HepG2 (cell line): ENCODE measurements around the gene TIMM10. TPM values are rescaled to one million over a fixed set of nuclear protein-coding genes. Genes with fewer than 3 reads are reported as not detected.

Experiments used
- ATAC-seq: fragments of 200-7000 bp; cut with Tn5 transposase; 3 replicates; pipeline ENCODE4 v1.9.1; 2020; ENCODE audit warnings: mild to moderate bottlenecking, moderate library complexity
- BruUV-seq: library from RNA; stranded (reverse); fragments of 400-500 nt; replicated peaks from 2 replicates; lab custom pipeline; 2021; lab: Mats Ljungman, UMichigan
- CTCF ChIA-PET: fragments of 300-600 bp; formaldehyde crosslinking; extraction: SDS; loops from one replicate; lab custom pipeline; 2021; ENCODE audit warnings: low total read pairs, inconsistent platforms, low intra/inter-chr PET ratio; lab: Yijun Ruan, JAX
- POLR2A ChIA-PET: fragments of 350-600 bp; sonication (Branson Sonifier 250); formaldehyde crosslinking; loops from one replicate; lab custom pipeline; 2020; ENCODE audit warnings: antibody characterized with exemption, inconsistent platforms; lab: Yijun Ruan, JAX
- DNase-seq: peaks from one replicate; pipeline ENCODE4 v3.0.0-alpha.2; 2015; ENCODE audit warnings: low spot score
- FAIRE-seq: peaks from 3 replicates; lab custom pipeline; 2011; peaks lifted over from hg19 to GRCh38; lab: Jason Lieb, UNC
- H2AFZ ChIP-seq: one replicate; pipeline ENCODE4 v1.6.1; 2011; ENCODE audit warnings: low read length, inconsistent platforms
- H3K27ac ChIP-seq: fragments of 300-600 bp; 3 replicates; pipeline ENCODE4 v1.8.0; 2011; ENCODE audit warnings: mixed run types, mild to moderate bottlenecking, mixed read lengths, low read length, inconsistent platforms; ENCODE audit not compliant: insufficient read depth; ENCODE audit errors: extremely low read length
- H3K27me3 ChIP-seq, 2 experiments: fragments of 200-600 bp in 1 of 2; 2 replicates in 1 of 2; 3 replicates in 1 of 2; pipeline versions ENCODE4 v1.6.0 to v1.8.0; 2011; ENCODE audit warnings: low read length in 2 of 2, mild to moderate bottlenecking in 2 of 2, moderate library complexity in 2 of 2, inconsistent platforms in 1 of 2; ENCODE audit not compliant: insufficient read depth in 2 of 2, control insufficient read depth in 1 of 2
- H3K36me3 ChIP-seq, 2 experiments: fragments of 200-600 bp in 1 of 2; replicated peaks in 1 of 2; 2 replicates in 1 of 2; 3 replicates in 1 of 2; pipeline versions ENCODE4 v1.5.1 to v1.8.0; 2011; ENCODE audit warnings: low read length in 2 of 2, inconsistent platforms in 1 of 2; ENCODE audit not compliant: insufficient read depth in 2 of 2, control insufficient read depth in 1 of 2
- H3K4me1 ChIP-seq: 2 replicates; pipeline ENCODE4 v1.5.1; 2012; ENCODE audit warnings: low read length, inconsistent platforms; ENCODE audit not compliant: insufficient read depth
- H3K4me2 ChIP-seq: 2 replicates; pipeline ENCODE4 v1.6.0; 2011; ENCODE audit warnings: low read depth, low read length, inconsistent platforms
- H3K4me3 ChIP-seq, 3 experiments: fragments of 200-600 bp in 1 of 3; sonication (generic), shearing (Covaris generic) in 1 of 3; replicated peaks in 1 of 3; 2 replicates each; pipeline ENCODE4 v1.5.1; 2011 to 2016; ENCODE audit warnings: low read length in 3 of 3, inconsistent platforms in 2 of 3, low read depth in 2 of 3, mild to moderate bottlenecking in 2 of 3, control low read depth in 1 of 3, mixed read lengths in 1 of 3; ENCODE audit not compliant: insufficient read depth in 1 of 3
- H3K79me2 ChIP-seq: one replicate; pipeline ENCODE4 v1.6.1; 2011; ENCODE audit warnings: low read length, inconsistent platforms; ENCODE audit not compliant: insufficient read depth
- H3K9ac ChIP-seq: 2 replicates; pipeline ENCODE4 v1.6.0; 2011; ENCODE audit warnings: mild to moderate bottlenecking, low read depth, low read length, inconsistent platforms; ENCODE audit not compliant: insufficient read depth
- H3K9me3 ChIP-seq: 2 replicates; pipeline ENCODE4 v1.5.1; 2012; ENCODE audit warnings: mild to moderate bottlenecking, low read length
- H4K20me1 ChIP-seq: 2 replicates; pipeline ENCODE4 v1.6.0; 2011; ENCODE audit warnings: inconsistent platforms, mild to moderate bottlenecking, low read length, moderate library complexity; ENCODE audit not compliant: insufficient read depth
- AGO2 ChIP-seq: fragments of 200-400 bp; formaldehyde crosslinking; optimal IDR thresholded peaks from 2 replicates; pipeline ENCODE3; 2017; ENCODE audit warnings: mild to moderate bottlenecking, low read depth, low read length, moderate library complexity
- ATAD3A ChIP-seq: sonication (generic); formaldehyde crosslinking; IDR thresholded peaks from 2 replicates; pipeline ENCODE4 v1.4.0; 2020; ENCODE audit warnings: missing genetic modification reagents
- MYC ChIP-seq: sonication (generic); formaldehyde crosslinking; IDR thresholded peaks from 2 replicates; pipeline ENCODE4 v1.9.0; 2021; ENCODE audit warnings: missing genetic modification reagents, borderline replicate concordance
- POLR2G ChIP-seq: fragments of 200-400 bp; formaldehyde crosslinking; IDR thresholded peaks from 2 replicates; pipeline ENCODE4 v1.6.1; 2018; ENCODE audit warnings: mild to moderate bottlenecking, low read depth, low read length, moderate library complexity
- RBFOX2 ChIP-seq: fragments of 200-400 bp; formaldehyde crosslinking; IDR thresholded peaks from 2 replicates; pipeline ENCODE4 v1.6.1; 2017; ENCODE audit warnings: low read depth, mild to moderate bottlenecking, low read length
- RBM22 ChIP-seq: fragments of 200-400 bp; formaldehyde crosslinking; optimal IDR thresholded peaks from 2 replicates; pipeline ENCODE3; 2017; ENCODE audit warnings: mild to moderate bottlenecking, low read length, moderate library complexity
- SMC3 ChIP-seq: IDR thresholded peaks from 2 replicates; pipeline ENCODE4 v1.6.1; 2011; ENCODE audit warnings: low read length, improper control_type of control experiment
- ZBTB7B ChIP-seq: sonication (generic); formaldehyde crosslinking; IDR thresholded peaks from 2 replicates; pipeline ENCODE4 v1.4.0; 2020; ENCODE audit warnings: missing genetic modification reagents
- WGBS: methylation state at CpG from one replicate; pipeline ENCODE4 v1.1.6; 2017; ENCODE audit warnings: low lambda C conversion rate; 5-methylcytosine and 5-hydroxymethylcytosine counted together
- in situ Hi-C: cut with HindIII; loops from 2 replicates; pipeline ENCODE4 v1.10.0; 2017; ENCODE audit warnings: low pct_unique_long_range_greater_than_20kb; ENCODE audit not compliant: extremely low pct_ligation_motif_present
- intact Hi-C: fragments of 100-400 bp; cut with micrococcal nuclease; formaldehyde crosslinking; loops from one replicate; pipeline ENCODE4 v1.10.0; 2022; ENCODE audit not compliant: unreplicated experiment
- polyA plus RNA-seq, 8 experiments: library from polyadenylated mRNA; depleted of rRNA in 3 of 8; stranded (reverse) in 7 of 8; unstranded in 1 of 8; fragments of >200 nt; fragmentation: Illumina TruSeq in 4 of 8; extraction: Trizol in 4 of 8; gene quantifications; 2 replicates each; pipeline versions ENCODE4 v1.2.1 to v1.2.3, GENCODE V29; 2011 to 2016; ENCODE audit warnings: low read depth in 4 of 8, missing spikeins in 1 of 8, mixed read lengths in 1 of 8; ENCODE audit not compliant: insufficient read depth in 1 of 8
- total RNA-seq, 5 experiments: library from RNA; depleted of rRNA; stranded (reverse); fragments of >200 nt; fragmentation: Illumina TruSeq; extraction: Trizol; gene quantifications; 2 replicates each; pipeline ENCODE4 v1.2.3, GENCODE V29; 2016; ENCODE audit warnings: low read depth in 1 of 5

Gene TIMM10
- total and polyA plus RNA-seq, 2 of the 13 experiments (the other 11 are each of a cell fraction or from before 2014, with no cell fraction given) = 67.8 to 82.2 TPM

GRCh38 chr11:57482782-57483561, 47.6 kb downstream of the TIMM10 start:
- no TSS peak for BruUV-seq
- no peaks in the 10 kb centered on the region for H3K27me3 ChIP-seq
- no peaks in the 10 kb centered on the region for H4K20me1 ChIP-seq
- no peak overlapping the region for H3K4me3 ChIP-seq
- H3K36me3 ChIP-seq = peaks cover 23 to 44% of the 10 kb centered on the region in 2 experiments
- no peak for ATAC-seq
- no peak overlapping the region for H3K4me2 ChIP-seq
- H3K9me3 ChIP-seq = no peaks in the 10 kb centered on the region
- ChIA-PET CTCF (no interaction called here), POLR2A (interaction anchor here (1.0 to 1.8 kb wide), 3 partner anchors 10 to 32 kb away, joined by 3 to 4 read pairs (median 4); partner anchors contain the start of gene SLC43A1)
- no peak for DNase-seq
- H3K27ac ChIP-seq = no peak overlapping the region
- H3K4me1 ChIP-seq = peaks cover 25% of the 10 kb centered on the region
- no peak overlapping the region for H2AFZ ChIP-seq
- intact Hi-C loops (no loop called here), in situ Hi-C loops (no loop called here)
- no peaks in the 10 kb centered on the region for H3K79me2 ChIP-seq
- TF ChIP-seq POLR2G (peak; percentile 3; the same call in 1 of the 2 replicates), AGO2 (peak; percentile 91), RBFOX2 (0 out of 2 replicates have a peak, but pooled peaks have one; percentile 35), ATAD3A (CRISPR knock-in tag) (no peak), ZBTB7B (CRISPR knock-in tag) (no peak)
- WGBS = 96% methylated on average over 51 of the region's 52 CpGs
- no peak overlapping the region for H3K9ac ChIP-seq
- no peak for FAIRE-seq

- H3K9me3 ChIP-seq = no peaks in the 10 kb centered on the region
- no peak for TF ChIP-seq SMC3
- TF ChIP-seq RBFOX2 = peak; percentile 50; the same call in 1 of the 2 replicates
- peak; percentile 68 for TF ChIP-seq RBM22
- no peak for TF ChIP-seq MYC (CRISPR knock-in tag)
- TF ChIP-seq, all 625 proteins: peak for 2
- H3K4me3 ChIP-seq = no peak overlapping the region
- H4K20me1 ChIP-seq = no peaks in the 10 kb centered on the region
- H2AFZ ChIP-seq = no peak overlapping the region
- FAIRE-seq (no peak), DNase-seq (no peak), ATAC-seq (no peak)
- H3K36me3 ChIP-seq = peaks cover 16 to 36% of the 10 kb centered on the region in 2 experiments
- no peak overlapping the region for H3K9ac ChIP-seq
- no peak overlapping the region for H3K4me2 ChIP-seq
- no peaks in the 10 kb centered on the region for H3K79me2 ChIP-seq
- POLR2A ChIA-PET = interaction anchor here (1.3 to 1.8 kb wide), 2 partner anchors 20 to 33 kb away, joined by 3 to 4 read pairs; partner anchors contain the start of gene SLC43A1
- H3K4me1 ChIP-seq = peaks cover 30% of the 10 kb centered on the region
- in situ Hi-C loops = no loop called here
- CTCF ChIA-PET = no interaction called here
- WGBS = 95% methylated on average over 37 of the region's 44 CpGs
- intact Hi-C loops = no loop called here
- no peak overlapping the region for H3K27ac ChIP-seq
- no peaks in the 10 kb centered on the region for H3K27me3 ChIP-seq
- BruUV-seq = no TSS peak
Observed at GRCh38 chr11:57481915-57482781, 48.4 kb downstream of the TIMM10 start.
